Measurements from ENCODE around the gene CEP57L1. TPM values are rescaled to one million over a fixed set of nuclear protein-coding genes. Genes with fewer than 3 reads are reported as not detected.

The CEP57L1 gene
- 10 to 100 TPM; 17.3 to 28.3 (median 27.3) TPM for total RNA-seq

DNA sequence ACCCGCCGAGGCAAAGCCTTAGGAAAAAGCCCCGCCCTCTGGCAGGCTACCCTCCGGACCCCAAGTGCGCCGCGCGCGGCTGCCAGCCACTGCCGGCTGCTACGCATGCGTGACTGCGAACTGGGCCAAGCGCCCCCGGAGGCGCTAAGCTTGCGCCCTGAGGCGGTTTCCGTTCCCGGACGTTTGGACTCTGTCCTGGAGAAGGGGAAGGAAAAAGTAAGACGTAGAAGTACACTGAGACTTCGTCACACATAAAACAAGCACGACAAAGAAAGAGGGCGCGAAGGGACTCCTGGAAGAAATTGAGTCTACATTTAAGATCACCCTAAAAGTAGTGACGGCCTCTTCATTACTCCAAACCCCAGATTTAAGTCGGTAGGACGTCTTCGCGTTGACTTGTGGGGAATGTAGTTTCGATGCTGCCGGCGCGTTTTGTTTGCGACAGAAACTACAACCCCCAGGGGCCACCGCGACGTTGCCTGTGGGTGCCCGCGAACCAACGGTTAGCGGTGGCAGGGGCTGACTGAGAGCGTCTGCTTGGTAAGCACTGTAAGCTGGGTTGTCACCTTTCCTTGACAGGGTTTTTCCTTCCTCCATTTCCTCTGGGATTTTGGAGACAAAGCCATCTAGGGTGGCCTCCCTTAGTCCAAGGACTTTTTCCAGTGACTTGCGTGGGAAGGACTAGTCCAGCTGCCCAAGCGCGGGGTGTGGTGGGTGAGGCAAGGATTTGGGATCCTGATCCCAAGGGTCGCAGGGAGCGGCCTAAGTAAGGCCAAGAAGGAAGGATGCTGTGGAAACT, at the start of gene CEP57L1:
TSS of gene CEP57L1 (plus strand) at position 472 of the 799 bp plus-strand sequence. CDS start 49,715 bp downstream, outside the sequence.
- H3K4me3 ChIP-seq = peak within 1 kb of the TSS; percentile 61 to 82 (median 78)
- H3K4me1 ChIP-seq = peaks cover 0 to 45% (median 15%) of the 10 kb centered on the region in 4 donors
- no peaks in the 10 kb centered on the region for H3K27me3 ChIP-seq
- TF ChIP-seq, protein P1, sequence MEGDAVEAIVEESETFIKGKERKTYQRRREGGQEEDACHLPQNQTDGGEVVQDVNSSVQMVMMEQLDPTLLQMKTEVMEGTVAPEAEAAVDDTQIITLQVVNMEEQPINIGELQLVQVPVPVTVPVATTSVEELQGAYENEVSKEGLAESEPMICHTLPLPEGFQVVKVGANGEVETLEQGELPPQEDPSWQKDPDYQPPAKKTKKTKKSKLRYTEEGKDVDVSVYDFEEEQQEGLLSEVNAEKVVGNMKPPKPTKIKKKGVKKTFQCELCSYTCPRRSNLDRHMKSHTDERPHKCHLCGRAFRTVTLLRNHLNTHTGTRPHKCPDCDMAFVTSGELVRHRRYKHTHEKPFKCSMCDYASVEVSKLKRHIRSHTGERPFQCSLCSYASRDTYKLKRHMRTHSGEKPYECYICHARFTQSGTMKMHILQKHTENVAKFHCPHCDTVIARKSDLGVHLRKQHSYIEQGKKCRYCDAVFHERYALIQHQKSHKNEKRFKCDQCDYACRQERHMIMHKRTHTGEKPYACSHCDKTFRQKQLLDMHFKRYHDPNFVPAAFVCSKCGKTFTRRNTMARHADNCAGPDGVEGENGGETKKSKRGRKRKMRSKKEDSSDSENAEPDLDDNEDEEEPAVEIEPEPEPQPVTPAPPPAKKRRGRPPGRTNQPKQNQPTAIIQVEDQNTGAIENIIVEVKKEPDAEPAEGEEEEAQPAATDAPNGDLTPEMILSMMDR (IDR thresholded peaks at IDR 0.05) = peak in 2 of 5 experiments; percentile 7 to 45
- peak; percentile 71 to 93 for TF ChIP-seq EP300 (IDR thresholded peaks at IDR 0.05)
- TF ChIP-seq POLR2A (IDR thresholded peaks at IDR 0.05) = peak; percentile 49 to 54
- H3K36me3 ChIP-seq = peaks cover 0 to 2% (median 0%) of the 10 kb centered on the region in 3 donors
- H3K27ac ChIP-seq = peak within 1 kb of the TSS; percentile 95 to 99 (median 98)
- peak; percentile 92 to 95 for DNase-seq (ENCODE audit: low spot score in 2 of 2)
- 0 to 1% methylated on average over 46 to 48 of the region's 49 CpGs for WGBS, 2 donors
- no peaks in the 10 kb centered on the region for H3K9me3 ChIP-seq

DNA sequence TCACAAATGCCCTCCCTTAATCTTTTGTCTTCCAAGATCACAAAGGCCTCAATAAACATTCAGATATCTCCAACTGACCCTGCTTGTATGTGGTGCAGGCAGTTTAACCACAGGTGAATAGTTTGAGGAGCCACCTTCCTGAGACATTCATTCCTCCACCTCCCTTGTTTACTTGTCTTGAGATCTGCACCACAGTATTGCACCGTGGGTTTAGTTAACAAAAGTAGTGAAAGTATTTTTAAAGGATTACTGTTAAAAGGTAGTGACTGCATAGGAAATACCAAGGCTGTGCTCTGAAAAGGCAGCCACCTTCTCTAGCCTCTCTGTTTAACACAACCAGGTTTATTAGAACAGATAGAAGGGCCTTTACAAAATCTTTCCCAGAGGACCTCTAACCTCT, 47.1 kb upstream of the CEP57L1 start:
- no peak for TF ChIP-seq EP300 (IDR thresholded peaks at IDR 0.05)
- TF ChIP-seq POLR2A (IDR thresholded peaks at IDR 0.05) = no peak
- TF ChIP-seq, protein P1 (IDR thresholded peaks at IDR 0.05) = no peak
- Histone ChIP-seq H3K27ac (no peak overlapping the region), H3K4me3 (no peak overlapping the region), H3K9me3 (no peaks in the 10 kb centered on the region), H3K36me3 (no peaks in the 10 kb centered on the region), H3K27me3 (no peaks in the 10 kb centered on the region), H3K4me1 (peaks cover 0 to 13% (median 0%) of the 10 kb centered on the region in 4 donors)
- 61 to 63% methylated on average over 1 of the region's 1 CpG for WGBS, 2 donors
- no peak for DNase-seq (ENCODE audit: low spot score in 2 of 2)

DNA sequence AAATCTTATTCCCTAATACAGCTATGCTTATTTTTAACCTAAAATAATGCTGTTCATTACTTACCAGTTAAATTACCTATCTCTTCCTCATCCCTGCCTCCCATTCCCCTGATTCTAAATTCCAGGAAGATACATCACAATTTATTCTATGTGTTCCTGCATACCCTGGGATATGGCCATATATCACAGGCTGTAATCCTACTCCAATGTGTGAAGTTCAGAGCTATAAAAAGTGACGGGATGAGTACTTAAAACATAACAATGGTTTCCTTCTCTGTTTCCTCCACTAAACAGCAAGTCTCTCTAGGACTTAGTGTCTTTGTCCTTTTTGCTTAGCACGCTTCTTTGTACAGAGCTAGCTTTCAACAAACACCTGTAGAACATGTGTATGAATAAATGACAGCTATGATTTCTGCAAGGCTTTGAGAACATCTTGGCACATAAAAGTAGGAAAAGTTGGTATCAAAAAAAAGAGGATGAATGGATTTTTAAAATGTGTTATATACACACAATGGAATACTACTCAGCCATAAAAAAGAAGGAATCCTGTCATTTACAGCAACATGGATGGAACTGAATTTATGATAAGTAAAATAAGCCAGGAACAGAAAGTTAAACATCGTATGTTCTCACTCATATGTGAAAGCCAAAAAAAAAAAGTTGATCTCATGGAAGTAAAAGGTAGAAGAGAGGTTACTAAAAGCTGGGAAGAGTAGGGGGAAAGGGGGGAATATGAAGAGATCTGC, 46.5 kb upstream of the CEP57L1 start:
- 95 to 98% methylated on average over 3 of the region's 3 CpGs for WGBS, 2 donors

DNA sequence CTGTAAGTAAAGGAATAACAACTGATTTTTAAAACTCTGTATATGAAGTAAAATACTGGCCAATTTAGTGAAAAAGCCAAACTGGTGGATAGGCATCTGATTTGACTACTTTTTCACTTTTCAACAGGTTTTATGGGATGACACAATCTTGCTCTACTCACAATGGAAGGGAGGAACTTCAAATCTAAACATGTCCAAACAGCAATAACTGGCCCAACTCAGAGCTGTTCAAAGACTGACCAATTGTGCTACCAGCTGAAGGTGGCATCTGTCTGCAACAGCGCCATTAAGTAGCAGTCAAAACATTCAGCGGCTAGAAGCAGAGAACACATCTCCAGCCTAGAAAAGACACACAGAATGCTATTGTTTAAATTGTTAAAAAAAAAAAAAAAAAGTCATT, 45.3 kb upstream of the CEP57L1 start:
- no peak overlapping the region for H3K4me3 ChIP-seq
- H3K27me3 ChIP-seq = no peaks in the 10 kb centered on the region
- H3K27ac ChIP-seq = no peak overlapping the region
- no peaks in the 10 kb centered on the region for H3K9me3 ChIP-seq
- WGBS, 2 donors = 46 to 69% methylated on average over 2 of the region's 2 CpGs
- no peak for TF ChIP-seq EP300 (IDR thresholded peaks at IDR 0.05)
- no peak for TF ChIP-seq POLR2A (IDR thresholded peaks at IDR 0.05)
- TF ChIP-seq, protein P1 (IDR thresholded peaks at IDR 0.05) = no peak
- peaks cover 0 to 18% (median 0%) of the 10 kb centered on the region in 4 donors for H3K4me1 ChIP-seq
- no peak for DNase-seq (ENCODE audit: low spot score in 2 of 2)
- H3K36me3 ChIP-seq = no peaks in the 10 kb centered on the region

More for the DNA sequence above, 46.5 kb upstream of the CEP57L1 start:
- peaks cover 0 to 18% (median 0%) of the 10 kb centered on the region in 4 donors for H3K4me1 ChIP-seq
- no peaks in the 10 kb centered on the region for H3K9me3 ChIP-seq
- no peaks in the 10 kb centered on the region for H3K36me3 ChIP-seq
- no peak for DNase-seq (ENCODE audit: low spot score in 2 of 2)
- no peak overlapping the region for H3K27ac ChIP-seq
- H3K4me3 ChIP-seq = no peak overlapping the region
- no peaks in the 10 kb centered on the region for H3K27me3 ChIP-seq
- no peak for TF ChIP-seq EP300 (IDR thresholded peaks at IDR 0.05)
- TF ChIP-seq, protein P1 (IDR thresholded peaks at IDR 0.05) = no peak
- TF ChIP-seq POLR2A (IDR thresholded peaks at IDR 0.05) = no peak
